Suprapubic skin (tissue), 4 donors: Measurements from ENCODE around the gene COG7. TPM values are rescaled to one million over a fixed set of nuclear protein-coding genes. Genes with fewer than 3 reads are reported as not detected.

Experiments
- DNase-seq, 2 donors: peaks; one replicate each; pipeline ENCODE4 v3.0.0-alpha.2; 2019; ENCODE audit warnings: low spot score in 2 of 2
- H3K27ac ChIP-seq: fragments of 200-600 bp; sonication (generic); one replicate; pipeline ENCODE4 v1.5.1; 2019
- H3K27me3 ChIP-seq: fragments of 200-600 bp; sonication (generic); one replicate; pipeline ENCODE4 v1.5.1; 2019
- H3K36me3 ChIP-seq: fragments of 200-600 bp; sonication (generic); one replicate; pipeline ENCODE4 v1.5.1; 2019
- H3K4me1 ChIP-seq: fragments of 200-600 bp; sonication (generic); one replicate; pipeline ENCODE4 v1.5.1; 2019
- H3K4me3 ChIP-seq: fragments of 200-600 bp; sonication (generic); one replicate; pipeline ENCODE4 v1.5.1; 2019; ENCODE audit warnings: mild to moderate bottlenecking
- H3K9me3 ChIP-seq: fragments of 200-600 bp; sonication (generic); one replicate; pipeline ENCODE4 v1.5.1; 2019
- CTCF ChIP-seq, 2 donors: fragments of 200-600 bp in 1 of 2; fragments of 450-650 bp in 1 of 2; sonication (generic) in 1 of 2; IDR thresholded peaks; one replicate each; pipeline ENCODE4 v1.5.1; 2016 to 2019; ENCODE audit warnings: antibody characterized with exemption in 2 of 2, mild to moderate bottlenecking in 1 of 2, moderate library complexity in 1 of 2
- EP300 ChIP-seq: sonication (generic); formaldehyde crosslinking; IDR thresholded peaks from one replicate; pipeline ENCODE4 v1.6.1; 2017; ENCODE audit warnings: antibody characterized with exemption
- POLR2A ChIP-seq, 2 donors: fragments of 450-650 bp; IDR thresholded peaks; one replicate each; pipeline ENCODE4 v1.6.1; 2017; ENCODE audit warnings: antibody characterized with exemption in 2 of 2, mild to moderate bottlenecking in 2 of 2, moderate library complexity in 2 of 2
- POLR2AphosphoS5 ChIP-seq, 3 donors: sonication (generic); formaldehyde crosslinking; IDR thresholded peaks; one replicate each; pipeline ENCODE4 v1.6.1; 2017; ENCODE audit warnings: antibody characterized with exemption in 3 of 3
- WGBS: methylation state at CpG from one replicate; pipeline ENCODE4 v1.1.5; 2018; 5-methylcytosine and 5-hydroxymethylcytosine counted together
- total RNA-seq, 4 donors: library from RNA; depleted of rRNA; stranded (reverse); fragments of >200 nt; gene quantifications; one replicate each; pipeline ENCODE4 v1.1.0, GENCODE V29; 2016

The COG7 gene
- total RNA-seq, 4 donors from 2014 or later = 16.3 to 73.7 (median 24.6) TPM

DNA sequence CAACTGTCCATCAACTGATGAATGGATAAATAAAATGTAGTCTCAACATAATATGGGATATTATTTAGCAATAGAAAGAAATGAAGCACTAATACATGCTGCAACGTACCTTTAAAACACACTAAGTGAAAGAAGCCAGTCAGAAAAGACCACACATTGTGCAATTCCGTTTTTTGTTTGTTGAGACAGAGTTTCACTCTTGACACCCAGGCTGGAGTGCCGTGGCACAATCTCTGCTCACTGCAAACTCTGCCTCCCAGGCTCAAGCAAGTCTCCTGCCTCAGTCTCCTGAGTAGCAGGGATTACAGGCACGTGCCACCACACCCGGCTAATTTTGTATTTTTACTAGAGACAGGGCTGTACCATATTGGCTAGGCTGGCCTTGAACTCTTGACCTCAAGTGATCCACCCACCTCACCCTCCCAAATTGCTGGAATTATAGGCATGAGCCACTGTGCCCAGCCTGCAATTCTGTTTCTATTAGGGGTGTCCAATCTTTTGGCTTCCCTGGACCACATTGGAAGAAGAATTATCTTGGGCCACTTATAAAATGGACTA is 110.8 kb downstream of the COG7 start:
- H3K4me3 ChIP-seq = no peak overlapping the region
- DNase-seq = no peak
- H3K9me3 ChIP-seq = no peaks in the 10 kb centered on the region
- H3K36me3 ChIP-seq = no peaks in the 10 kb centered on the region
- TF ChIP-seq POLR2AphosphoS5 (IDR thresholded peaks at IDR 0.05) (no peak), EP300 (no peak), POLR2A (IDR thresholded peaks at IDR 0.05) (no peak)
- 68% methylated on average over 5 of the region's 5 CpGs for WGBS
- no peak overlapping the region for H3K27ac ChIP-seq
- H3K27me3 ChIP-seq = no peaks in the 10 kb centered on the region
- no peaks in the 10 kb centered on the region for H3K4me1 ChIP-seq

DNA sequence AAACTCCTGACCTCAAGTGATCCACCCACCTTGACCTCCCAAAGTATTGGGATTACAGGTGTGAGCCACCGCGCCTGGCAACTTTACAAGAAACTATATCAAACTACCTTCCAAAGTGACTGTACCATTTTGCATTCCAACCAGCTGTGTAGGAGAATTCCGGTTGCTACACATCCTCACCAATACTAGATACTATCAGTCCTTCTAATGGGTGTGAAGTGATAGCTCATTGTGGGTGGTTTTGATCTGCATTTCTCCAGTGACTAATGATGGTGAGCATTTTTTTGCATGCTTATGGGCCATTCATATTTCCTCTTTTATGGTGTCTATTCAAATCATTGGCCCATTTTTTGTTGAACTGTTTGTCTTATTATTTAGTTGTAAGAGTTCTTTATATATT is 113.2 kb downstream of the COG7 start:
- Histone ChIP-seq H3K27ac (no peak overlapping the region), H3K27me3 (no peaks in the 10 kb centered on the region), H3K4me1 (no peaks in the 10 kb centered on the region), H3K4me3 (no peak overlapping the region), H3K9me3 (no peaks in the 10 kb centered on the region), H3K36me3 (no peaks in the 10 kb centered on the region)
- TF ChIP-seq POLR2A (IDR thresholded peaks at IDR 0.05) = no peak
- no peak for TF ChIP-seq CTCF (IDR thresholded peaks at IDR 0.05)
- no peak for TF ChIP-seq EP300
- TF ChIP-seq POLR2AphosphoS5 (IDR thresholded peaks at IDR 0.05) = no peak
- DNase-seq = no peak
- WGBS = 81% methylated on average over 3 of the region's 3 CpGs

Other genes starting within 250 kb of the COG7 start
- gene SCNN1B, start 150.9 kb downstream of the COG7 start, total RNA-seq = 10 to 100 TPM; 36.8 to 73.6 (median 64.1) TPM
- gene GGA2, start 57.3 kb upstream of the COG7 start, total RNA-seq = 100 to 1,000 TPM in 1 of 4 donors, 10 to 100 TPM in 3; 44.1 to 117 (median 53.4) TPM
- 10 to 100 TPM; 24.1 to 37.2 (median 36.6) TPM for gene EARS2, start 104.2 kb upstream of the COG7 start, total RNA-seq
- gene UBFD1, start 104.5 kb upstream of the COG7 start, total RNA-seq = 10 to 100 TPM; 26.5 to 48.1 (median 39.4) TPM
- 10 to 100 TPM; 29.0 to 88.9 (median 73.4) TPM for gene NDUFAB1, start 143.1 kb upstream of the COG7 start, total RNA-seq
- gene PALB2, start 188.1 kb upstream of the COG7 start, total RNA-seq = 10 to 100 TPM; 11.8 to 16.8 (median 15.8) TPM
- gene DCTN5, start 188.3 kb upstream of the COG7 start, total RNA-seq = 10 to 100 TPM; 45.8 to 52.0 (median 48.8) TPM
- 1 to 10 TPM; 4.6 to 8.3 (median 6.5) TPM for gene PLK1, start 225.7 kb upstream of the COG7 start, total RNA-seq